GM18951 (cell line): ENCODE results near the gene IL16.
"Not testable (repeated sequence)": the region's sequence is repeated elsewhere in the genome, so short reads cannot be mapped to it uniquely, and the experiment has no call there.

ENCODE experiments used
- POLR2A ChIP-seq: IDR thresholded peaks from 4 replicates; pipeline ENCODE4 v1.6.1; 2011; ENCODE audit warnings: mild to moderate bottlenecking; ENCODE audit not compliant: insufficient read length, insufficient read depth; ENCODE audit errors: extremely low read depth
- in situ Hi-C: fragments of 300-500 bp; cut with MboI; formaldehyde crosslinking; loops from one replicate; pipeline ENCODE4 v1.12.0; 2022; ENCODE audit warnings: low sequenced_read_pairs, mixed read lengths, inconsistent platforms; ENCODE audit not compliant: unreplicated experiment

IL16 gene

DNA sequence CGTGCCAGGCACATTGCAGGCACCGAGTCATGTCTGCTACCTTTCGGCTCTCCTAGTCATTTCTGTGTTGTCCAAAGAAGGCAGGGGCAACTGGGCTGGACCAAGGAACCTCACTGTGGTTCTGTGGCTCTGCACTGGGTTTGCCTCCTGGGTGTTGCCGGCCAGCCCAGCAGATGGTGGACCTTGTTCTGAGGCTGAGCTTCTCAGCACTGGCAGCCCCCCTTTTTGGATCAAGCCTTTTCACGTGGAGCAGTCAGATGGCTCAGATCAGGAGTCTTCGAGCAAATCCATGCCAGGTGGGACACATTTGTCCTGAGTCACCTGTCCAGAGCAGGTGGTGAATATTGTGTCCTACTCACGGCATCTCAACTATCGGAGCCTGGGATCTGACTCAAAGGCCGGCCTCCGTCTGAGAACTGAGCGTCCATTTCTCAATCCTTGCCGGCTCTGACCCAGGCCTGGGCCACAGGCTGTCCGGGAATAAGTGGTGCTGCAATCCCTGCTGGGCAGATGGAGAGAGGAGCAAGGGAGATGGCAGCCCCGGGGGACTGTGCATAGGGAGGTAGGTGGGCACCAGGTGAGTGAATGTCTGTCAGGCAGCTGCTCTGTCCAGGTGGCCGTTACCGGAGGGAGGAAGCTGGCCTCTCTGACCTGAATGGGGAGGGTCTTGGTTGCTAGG, at the start of gene IL16:
IL16 (plus strand) TSS at position 304 of the 679 bp plus-strand sequence. CDS start 28,521 bp downstream, outside the sequence.
- in situ Hi-C loops = no loop called here
- no peak for TF ChIP-seq POLR2A

GRCh38 chr15:81151389-81151788, 45.3 kb upstream of the IL16 start:
- no peak for TF ChIP-seq POLR2A
- in situ Hi-C loops = no loop called here

DNA sequence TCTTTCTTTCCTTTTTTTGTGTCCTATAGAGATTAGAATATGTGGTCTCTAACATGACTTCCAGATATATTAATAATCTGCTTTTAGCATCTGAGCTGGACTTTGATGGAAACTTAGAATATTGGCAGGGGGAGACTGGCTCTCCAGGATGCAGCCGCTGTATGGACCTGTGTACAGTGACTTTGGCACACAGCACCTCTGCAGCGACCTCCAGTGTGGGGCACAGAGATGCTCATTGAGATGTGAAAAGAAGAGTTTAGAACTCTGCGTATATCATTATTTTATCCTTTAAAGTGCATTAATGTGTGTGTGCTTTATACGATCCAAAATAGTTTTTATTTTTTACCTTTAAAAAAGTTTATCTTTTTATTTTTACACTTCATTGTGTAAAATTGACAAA, 44.3 kb upstream of the IL16 start:
- no peak for TF ChIP-seq POLR2A
- in situ Hi-C loops = no loop called here

GRCh38 chr15:81152799-81153198, 43.9 kb upstream of the IL16 start:
- in situ Hi-C loops = no loop called here
- no peak for TF ChIP-seq POLR2A

DNA sequence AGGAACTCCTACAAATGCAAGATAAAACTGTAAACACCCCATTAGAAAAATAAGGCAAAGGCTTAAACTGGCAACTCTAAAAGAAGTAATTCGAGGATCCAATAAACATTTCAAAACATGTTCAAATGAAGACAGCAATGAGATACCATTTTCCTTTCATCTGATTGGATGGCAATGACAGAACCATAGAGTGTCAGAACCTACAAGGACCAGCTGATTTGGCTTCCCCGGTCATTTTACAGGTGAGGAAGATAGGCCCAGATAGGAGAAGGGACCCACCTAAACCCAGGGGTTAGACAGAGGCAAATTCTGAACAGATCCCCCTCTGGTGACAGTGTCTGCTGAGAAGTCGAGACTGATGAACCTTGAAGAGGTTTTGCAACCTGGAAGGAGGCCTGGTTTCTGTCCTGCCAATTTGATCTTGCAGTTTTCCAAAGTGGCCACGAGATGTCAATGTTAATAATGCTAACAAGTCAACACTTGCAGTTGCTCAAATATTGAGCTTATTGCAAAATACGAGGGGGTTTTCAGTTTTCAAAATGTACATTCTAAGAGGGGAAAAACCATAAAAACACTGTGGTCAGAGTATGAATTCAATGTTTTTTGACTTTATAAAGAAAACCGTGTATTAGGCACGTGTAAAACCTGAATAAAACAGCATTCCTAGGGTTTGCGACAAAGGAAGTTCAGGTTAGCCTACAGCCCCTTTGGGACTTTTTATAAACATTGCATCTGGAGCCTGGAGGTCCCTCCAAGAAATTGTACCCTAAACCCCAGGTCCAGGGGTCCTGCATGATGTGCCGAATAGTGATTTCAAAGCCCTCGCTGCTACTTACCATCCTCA, 41.1 kb upstream of the IL16 start:
- in situ Hi-C loops = no loop called here
- no peak for TF ChIP-seq POLR2A

GRCh38 chr15:81156324-81156723, 40.4 kb upstream of the IL16 start:
- TF ChIP-seq POLR2A = no peak
- in situ Hi-C loops = no loop called here

GRCh38 chr15:81157195-81157938, 39.3 kb upstream of the IL16 start:
- TF ChIP-seq POLR2A = no peak
- in situ Hi-C loops = no loop called here

DNA sequence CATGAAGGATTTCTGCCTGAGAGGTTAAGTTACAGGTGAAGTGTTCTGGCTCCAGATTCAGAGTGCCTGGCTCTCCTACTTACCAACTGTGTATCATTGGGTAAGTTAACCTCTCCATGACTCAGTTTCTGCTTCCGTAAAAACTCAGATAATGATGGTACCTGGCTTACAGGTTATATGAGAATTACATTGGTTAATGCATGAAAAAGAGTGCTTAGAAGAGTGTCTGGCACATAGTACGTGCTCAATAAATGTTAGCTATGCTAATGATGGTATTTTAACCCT, 38.8 kb upstream of the IL16 start:
- no peak for TF ChIP-seq POLR2A
- in situ Hi-C loops = no loop called here

DNA sequence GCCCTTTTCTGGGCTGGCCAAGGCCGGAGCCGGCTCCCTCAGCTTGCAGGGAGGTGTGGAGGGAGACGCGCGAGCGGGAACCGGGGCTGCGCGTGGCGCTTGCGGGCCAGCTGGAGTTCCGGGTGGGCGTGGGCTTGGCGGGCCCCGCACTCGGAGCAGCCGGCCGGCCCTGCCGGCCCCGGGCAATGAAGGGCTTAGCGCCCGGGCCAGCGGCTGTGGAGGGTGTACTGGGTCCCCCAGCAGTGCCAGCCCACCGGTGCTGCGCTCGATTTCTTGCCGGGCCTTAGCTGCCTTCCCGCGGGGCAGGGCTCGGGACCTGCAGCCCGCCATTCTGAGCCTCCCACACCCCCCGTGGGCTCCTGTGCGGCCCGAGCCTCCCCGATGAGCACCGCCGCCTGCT, 38.1 kb upstream of the IL16 start:
- in situ Hi-C loops = not testable (repeated sequence)

DNA sequence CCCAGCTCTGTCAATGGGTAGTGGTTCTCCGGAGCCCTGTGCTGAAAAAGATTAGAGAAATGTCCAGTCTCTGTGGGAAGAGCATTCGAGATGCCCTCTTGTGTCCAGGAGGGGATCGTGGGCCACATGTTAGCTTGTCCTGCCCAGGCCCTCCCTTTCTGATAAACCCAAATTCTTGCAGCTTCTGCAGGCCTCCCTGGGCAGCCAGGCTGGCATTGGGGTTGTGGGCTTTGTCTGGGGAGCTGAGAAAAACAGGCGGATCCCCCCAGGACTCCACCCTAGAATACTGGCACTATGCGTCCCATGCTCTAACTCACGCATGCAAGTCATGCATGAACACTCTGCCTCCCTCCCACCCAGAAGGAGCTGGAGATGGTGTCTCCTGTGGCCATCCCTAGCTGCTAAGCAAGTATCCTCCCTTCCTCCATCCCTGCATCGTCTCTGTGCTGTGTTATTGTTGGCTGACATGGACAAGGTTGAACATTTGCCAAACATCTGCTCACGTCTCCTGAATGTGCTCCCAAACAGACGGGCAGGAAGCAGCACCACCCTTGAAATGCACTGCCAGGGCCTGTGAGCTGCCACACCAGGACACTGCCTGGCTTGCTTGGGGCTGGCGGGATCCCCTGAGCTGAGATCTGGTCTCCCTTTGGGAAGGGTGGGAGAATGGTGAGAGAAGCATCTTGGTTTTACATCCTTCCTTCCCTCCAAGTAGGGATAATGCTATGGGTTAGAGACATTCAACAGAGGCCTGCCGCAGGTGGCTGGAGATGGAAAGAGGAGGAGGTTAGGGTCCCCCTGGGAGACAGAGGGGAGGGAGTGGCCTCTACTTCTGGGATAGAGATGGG, 36.1 kb upstream of the IL16 start:
- TF ChIP-seq POLR2A = no peak
- in situ Hi-C loops = no loop called here

DNA sequence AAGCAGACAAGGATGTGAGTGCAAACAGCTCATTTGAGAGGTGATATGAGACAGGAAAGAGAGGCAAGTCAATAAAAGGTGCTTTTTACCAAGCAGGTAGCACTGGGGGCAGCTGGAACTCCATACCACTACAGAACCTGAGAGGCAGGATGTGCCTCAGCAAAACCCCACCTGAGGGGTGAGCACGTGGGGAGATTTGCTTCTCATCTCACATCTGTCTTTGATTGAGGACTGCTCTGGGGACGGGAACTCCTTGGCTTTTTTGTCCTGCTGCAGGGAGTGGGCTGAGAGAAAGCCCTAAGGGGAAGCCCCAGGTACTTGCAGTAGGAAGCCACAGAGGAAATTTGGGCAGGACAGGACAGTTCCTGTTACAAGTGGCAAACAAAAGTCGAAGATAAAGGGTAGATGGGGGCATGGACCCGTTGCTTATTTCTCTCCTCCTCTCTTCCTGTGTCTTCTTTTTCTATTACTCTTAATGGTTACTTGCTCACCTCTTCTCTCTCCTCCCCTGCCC, 35.5 kb upstream of the IL16 start:
- in situ Hi-C loops = no loop called here
- TF ChIP-seq POLR2A = no peak

GRCh38 chr15:81161851-81162250, 34.8 kb upstream of the IL16 start:
- TF ChIP-seq POLR2A = no peak
- in situ Hi-C loops = no loop called here
